NAMALWA (cell line): Measurements from ENCODE around the gene KLHL8.
"Not testable (repeated sequence)": the region's sequence is repeated elsewhere in the genome, so short reads cannot be mapped to it uniquely, and the experiment has no call there.

ENCODE experiments used
- DNase-seq: peaks from one replicate; pipeline ENCODE4 v3.0.0-alpha.2; 2015; ENCODE audit warnings: low spot score

KLHL8 gene

DNA sequence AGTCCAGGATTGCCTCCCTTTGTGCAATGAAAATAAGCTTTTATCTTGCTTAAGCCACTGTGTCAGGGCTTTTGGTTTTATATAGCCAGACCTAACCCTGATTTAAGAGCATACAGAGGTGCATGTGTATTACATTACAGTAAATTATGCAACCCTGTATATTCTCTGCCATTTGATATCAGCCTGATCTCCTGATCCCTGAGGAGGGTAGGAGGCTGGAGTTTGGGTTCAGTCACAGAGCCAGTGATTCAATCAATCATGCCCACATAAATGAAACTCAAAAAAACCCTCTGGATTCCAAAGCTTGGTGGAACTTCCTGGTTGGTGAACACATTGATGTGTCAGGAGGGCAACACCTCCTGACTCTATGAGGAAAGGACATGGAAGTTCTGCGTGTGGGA lies 7.3 kb upstream of the KLHL8 start:
- no peak for DNase-seq

- no peak for DNase-seq
These were observed 5.5 kb upstream of the KLHL8 start for GRCh38 chr4:87225936-87226335.

DNA sequence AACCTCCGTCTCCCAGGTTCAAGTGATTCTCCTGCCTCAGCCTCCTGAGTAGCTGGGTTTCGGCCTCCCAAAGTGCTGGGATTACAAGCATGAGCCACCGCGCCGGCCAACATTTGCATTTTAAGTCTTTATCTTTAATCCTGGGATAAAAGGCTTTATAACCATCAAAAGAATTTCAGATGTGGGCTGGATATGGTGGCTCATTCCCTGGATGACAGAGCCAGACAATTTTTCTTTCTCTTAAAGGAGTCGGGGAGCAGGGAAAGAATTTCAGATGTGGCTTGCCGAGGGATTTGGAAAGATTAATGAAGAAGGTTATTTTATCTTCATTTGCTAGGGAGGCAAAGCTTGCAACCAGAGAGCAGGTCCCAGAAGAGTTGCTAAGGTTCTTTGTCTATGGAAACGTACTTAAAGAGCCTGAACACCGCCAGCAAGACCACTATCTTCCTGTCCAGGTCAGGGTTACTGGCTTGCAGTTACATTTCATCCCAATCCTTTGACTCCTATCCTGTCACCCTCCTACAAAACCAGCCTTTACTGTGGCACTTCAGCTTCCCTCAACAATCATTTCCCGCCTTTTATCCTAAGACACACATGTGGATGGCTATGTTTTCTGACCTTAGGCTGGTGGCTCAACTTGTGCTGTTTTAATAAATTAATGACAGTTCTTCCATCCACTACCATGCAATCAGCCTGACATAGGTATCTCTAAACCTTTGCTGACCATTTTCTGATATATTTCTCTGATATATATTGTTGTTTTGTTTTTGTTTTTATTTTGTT lies 3.9 kb upstream of the KLHL8 start:
- no peak for DNase-seq

GRCh38 chr4:87219632-87220093 lies 755 bp downstream of the KLHL8 start:
- DNase-seq, result peak; percentile 69

GRCh38 chr4:87217235-87217763 lies 3.1 kb downstream of the KLHL8 start:
- not testable (repeated sequence) for DNase-seq

GRCh38 chr4:87216469-87216868 lies 3.9 kb downstream of the KLHL8 start:
- no peak for DNase-seq

DNA sequence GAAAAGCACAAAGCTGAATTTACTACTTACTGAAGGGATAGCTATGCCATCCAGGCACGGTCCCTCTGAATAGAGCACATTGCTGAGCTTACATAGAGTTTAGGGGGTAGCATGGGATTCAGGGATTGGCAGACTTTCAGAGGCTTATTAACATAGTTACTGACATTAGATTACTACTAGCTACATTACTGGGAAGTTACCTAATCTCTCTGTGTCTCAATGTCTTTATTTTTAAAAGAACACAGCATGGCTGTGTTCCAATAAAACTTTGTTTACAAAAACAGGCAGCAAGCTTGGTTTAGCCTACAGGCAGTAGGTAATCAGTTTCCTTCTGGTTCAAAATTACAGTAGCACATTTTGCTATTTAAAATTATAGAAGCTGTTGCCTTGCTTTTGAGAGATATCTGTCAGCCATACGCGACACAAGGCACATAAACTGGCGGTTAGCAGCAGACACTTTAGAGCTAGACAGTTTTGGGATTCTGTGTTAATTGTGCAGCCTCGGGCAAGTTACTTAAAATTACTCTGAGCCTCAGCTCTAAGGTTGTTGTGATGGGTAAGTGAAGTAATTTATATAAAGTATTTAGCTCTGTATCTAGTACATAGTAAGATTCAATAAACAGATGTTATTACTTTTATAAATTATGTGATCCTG lies 6.9 kb downstream of the KLHL8 start:
- no peak for DNase-seq

- no peak for DNase-seq
These were observed 9.0 kb downstream of the KLHL8 start for GRCh38 chr4:87211249-87211952.

DNA sequence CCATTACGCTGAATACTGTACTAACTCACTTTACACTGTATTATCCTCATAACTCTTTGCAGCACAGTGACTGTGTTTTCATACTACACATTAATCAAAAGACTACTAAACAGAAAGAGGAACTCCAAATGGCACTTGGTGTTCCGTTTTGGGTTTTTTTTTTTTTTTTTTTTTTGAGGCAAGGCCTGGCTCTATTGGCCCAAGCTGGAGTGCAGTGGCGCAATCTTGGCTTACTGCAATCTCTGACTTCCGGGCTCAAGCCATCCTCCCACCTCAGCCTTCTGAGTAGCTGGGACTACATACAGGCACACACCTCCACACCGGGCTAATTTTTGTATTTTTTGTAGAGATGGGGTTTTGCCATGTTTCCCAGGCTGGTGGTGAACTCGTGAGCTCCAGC lies 10.7 kb downstream of the KLHL8 start:
- peak; percentile 73 for DNase-seq

DNA sequence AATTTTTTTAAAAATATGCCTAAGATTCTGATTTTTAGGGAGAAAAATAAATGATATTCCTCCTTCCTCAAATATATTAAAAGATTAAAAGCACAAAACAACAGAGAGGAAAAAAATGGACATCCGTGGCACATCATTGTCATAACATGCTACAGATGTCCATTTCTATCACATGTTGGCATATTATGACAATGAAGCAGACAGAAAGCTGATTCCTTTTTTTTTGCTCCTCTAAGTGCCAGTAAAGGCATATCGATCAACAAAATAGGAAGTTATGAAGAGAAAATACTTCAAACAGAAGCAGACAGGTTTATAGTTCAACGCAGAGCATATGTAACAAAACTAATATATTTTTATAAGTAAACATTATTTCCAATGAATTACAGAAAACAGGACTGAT lies 11.2 kb downstream of the KLHL8 start:
- DNase-seq, result no peak

GRCh38 chr4:87204559-87204958 lies 15.9 kb downstream of the KLHL8 start:
- no peak for DNase-seq

DNA sequence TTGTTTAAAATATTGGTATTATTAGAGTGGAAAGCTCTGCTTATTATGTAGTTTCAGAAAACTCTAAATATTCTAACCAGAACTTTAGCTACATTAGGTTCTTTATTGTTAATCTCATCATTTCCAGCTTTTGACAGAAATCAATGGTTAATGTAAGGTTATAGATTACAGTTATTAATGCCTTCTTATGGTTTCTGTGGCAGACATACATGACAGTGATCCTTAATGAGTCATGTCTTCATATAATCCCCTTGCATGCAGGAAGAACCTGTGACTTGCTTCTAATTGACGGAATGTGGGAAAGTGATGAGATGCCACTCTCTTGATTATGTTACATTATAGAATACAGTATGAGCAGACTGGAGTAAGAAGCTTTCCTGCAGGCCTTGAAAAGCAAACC lies 23.5 kb downstream of the KLHL8 start:
- no peak for DNase-seq

DNA sequence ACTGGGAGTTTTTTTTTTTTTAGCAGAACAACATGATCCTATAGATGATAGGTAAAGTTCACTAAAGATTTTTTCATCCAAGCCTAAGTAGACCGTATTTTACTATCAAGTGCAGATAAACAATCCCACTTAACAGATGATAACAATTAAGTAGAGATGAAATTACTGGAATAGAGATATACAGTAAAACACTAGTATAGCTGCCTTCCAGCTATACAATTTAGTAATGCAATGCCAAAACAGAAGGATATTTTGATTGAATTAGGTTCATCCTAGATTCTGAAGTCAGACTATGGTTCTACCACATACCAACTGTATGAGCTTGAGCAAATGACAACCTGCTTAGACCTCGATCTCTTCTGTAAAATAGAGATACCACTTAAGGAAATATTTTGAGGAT lies 24.3 kb downstream of the KLHL8 start:
- no peak for DNase-seq

DNA sequence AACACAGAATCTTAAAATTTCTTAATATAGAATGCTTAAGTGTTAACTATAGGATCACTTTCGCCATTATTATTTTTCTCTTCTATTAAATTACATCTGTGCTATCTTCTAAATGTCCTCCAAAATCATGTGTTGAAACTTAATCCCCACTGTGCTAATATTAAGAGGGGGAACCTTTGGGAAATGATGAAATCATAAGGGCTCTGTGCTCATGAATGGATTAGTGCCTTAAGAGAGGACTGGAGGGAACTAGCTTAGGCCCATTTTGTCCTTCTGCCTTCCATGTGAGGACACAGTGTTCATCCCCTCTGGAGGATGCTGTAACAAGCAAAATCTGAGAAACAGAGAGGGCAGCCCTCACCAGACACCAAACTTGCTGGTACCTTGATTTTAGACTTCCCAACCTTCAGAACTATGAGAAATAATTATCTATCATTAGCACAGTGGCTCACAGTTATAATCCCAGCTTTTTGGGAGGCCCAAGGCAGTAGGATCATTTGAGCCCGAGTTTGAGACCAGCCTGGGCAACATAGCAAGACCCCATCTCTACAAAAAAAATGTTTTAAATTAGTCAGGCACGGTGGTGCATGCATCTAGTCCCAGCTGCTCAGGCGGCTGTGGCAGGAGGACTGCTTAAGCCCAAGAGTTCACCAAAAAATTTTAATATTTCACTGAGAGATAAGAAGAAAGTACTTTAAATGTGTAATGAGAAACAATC lies 26.3 kb downstream of the KLHL8 start:
- no peak for DNase-seq

DNA sequence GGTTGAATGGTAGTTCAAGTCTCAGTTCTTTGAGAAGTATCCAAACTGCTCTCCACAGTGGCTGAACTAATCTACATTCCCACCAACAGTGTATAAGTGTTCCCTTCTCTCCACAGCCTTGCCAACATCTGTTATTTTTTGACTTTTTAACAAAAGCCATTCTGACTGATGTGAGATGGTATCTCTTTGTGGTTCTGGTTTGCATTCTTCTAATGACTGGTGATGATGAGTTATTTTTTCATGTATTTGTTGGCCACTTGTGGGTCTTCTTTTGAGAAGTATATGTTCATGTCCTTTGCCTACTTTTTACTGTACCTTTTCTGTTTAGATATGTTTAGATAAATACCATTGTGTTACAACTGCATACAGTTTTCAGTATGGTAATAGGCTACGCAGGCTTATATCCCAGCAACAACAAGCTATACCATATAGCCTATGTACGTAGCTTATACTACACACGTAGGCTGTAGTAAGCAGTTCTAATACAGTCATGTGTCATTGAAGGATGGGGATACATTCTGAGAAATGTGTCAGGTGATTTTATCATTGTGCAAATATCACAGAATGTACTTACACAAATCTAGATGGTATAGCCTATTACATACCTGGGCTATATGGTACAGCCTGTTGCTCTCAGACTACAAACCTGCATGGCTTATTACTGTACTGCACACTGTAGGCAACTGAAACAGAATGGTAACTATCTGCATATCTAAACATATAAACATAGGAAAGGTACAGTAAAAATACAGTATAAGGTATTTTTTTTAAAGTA lies 28.1 kb downstream of the KLHL8 start:
- no peak for DNase-seq

DNA sequence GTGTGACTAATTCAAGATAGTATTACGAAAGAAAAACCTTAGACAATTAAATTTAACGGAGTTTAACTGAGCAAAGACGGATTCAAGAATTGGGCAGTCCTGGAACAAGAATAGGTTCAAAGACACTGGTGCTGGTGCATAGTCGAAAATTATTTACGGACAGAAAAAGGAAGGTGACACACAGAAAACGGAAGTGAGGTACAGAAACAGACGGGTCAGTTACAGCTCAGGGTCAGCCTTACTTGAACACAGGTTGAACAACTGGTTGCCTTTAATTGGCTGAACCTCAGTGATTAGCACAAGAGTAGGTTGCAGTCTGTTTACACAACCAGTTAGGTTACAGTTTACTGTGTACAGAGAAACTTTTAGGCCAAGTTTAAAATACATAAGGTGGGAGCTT lies 31.5 kb downstream of the KLHL8 start:
- DNase-seq, result no peak

DNA sequence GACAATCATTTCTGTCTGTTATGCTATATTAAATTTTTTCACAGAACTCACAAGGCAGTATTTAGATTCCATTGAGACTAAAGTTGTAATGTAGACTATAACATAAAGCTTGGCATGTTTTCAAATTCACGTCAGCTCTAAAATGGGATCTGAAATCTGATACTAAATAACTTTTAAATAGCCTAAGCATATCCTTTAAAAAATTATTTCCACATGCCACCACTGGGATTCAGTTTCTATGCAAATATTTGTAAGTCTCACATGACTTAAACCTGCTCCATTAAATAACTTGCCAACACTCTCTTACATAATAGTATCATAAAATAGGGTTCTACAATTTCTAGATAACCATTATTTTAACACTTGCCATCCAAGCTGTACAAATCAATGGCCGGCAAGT lies 32.4 kb downstream of the KLHL8 start:
- DNase-seq, result no peak

DNA sequence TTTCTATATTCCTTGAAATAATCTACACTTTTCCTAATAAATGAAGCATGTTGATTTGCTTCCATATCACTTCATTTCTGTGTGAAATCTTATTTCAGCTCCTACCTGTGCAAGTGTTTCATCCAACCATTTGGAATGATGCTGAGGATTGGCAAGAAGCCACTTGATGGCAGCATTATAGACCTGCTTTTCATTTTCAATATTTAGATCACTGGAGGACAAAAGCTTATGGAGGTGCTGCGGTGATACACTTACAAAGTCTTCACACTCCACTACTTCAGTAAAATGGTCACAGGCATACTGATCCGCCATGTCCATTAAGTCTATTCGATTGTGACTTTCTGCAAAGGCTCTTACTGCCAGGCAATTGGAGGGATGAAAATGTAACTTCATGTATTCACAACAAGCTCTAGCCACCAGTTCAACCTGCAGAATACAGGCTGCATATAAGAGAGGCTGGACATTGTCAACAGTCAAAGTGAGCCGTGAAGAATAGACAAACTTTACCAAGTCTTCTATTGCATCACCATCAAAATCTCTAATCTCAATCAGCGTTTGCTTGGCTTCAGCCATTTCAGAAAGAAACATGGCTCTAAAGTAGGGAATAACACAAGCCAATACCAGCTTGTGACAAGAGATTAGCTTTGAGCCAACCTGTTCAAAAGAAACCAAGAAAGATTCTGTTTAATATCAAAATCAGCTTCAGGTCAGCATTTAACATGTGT lies 35.1 kb downstream of the KLHL8 start:
- DNase-seq, result no peak

DNA sequence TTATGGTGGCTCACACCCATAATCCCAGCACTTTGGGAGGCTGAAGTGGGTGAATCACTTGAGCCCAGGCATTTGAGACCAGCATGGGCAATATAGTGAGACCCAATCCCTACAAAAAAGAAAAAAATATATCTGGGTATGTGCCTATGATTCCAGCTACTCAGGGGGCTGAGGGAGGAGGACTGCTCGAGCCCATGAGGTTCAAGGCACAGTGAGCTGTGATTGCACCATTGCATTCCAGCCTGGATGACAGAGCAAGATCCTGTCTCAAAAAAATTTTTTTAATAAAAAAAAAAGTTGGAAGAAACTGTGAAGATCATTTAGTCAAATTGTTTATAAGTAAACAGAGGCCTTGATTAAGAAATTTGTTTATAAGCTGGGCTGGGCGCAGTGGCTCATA lies 39.7 kb downstream of the KLHL8 start:
- no peak for DNase-seq

- DNase-seq, result no peak
These were observed 40.7 kb downstream of the KLHL8 start for GRCh38 chr4:87179751-87180150.

- DNase-seq, result no peak
These were observed 45.7 kb downstream of the KLHL8 start for GRCh38 chr4:87174672-87175071.
